HCT116 (cell line): Measurements from ENCODE around the gene TMEM121B. TPM values are rescaled to one million over a fixed set of nuclear protein-coding genes. Genes with fewer than 3 reads are reported as not detected.

ENCODE experiments used
- ATAC-seq: fragments of 200-7000 bp; cut with Tn5 transposase; 2 replicates; pipeline ENCODE4 v1.9.1; 2020; ENCODE audit warnings: mild to moderate bottlenecking, moderate library complexity
- BruUV-seq: library from RNA; stranded (reverse); fragments of 400-500 nt; replicated peaks from 2 replicates; lab custom pipeline; 2021; lab: Mats Ljungman, UMichigan
- CTCF ChIA-PET: fragments of 300-600 bp; sonication (Branson Sonifier 250); formaldehyde crosslinking; loops from one replicate; lab custom pipeline; 2021; ENCODE audit warnings: antibody characterized with exemption; lab: Charles Lee
- POLR2A ChIA-PET: fragments of 300-600, 350-600 bp; sonication (Branson Sonifier 250); formaldehyde crosslinking; loops from one replicate; lab custom pipeline; 2021; ENCODE audit warnings: antibody characterized with exemption; lab: Charles Lee
- RAD21 ChIA-PET, 2 experiments: fragments of 300-600 bp; sonication (Branson Sonifier 250); formaldehyde crosslinking; loops; one replicate each; lab custom pipeline; 2023; ENCODE audit warnings: low total read pairs in 2 of 2; ENCODE audit not compliant: uncharacterized antibody in 2 of 2, unreplicated experiment in 2 of 2, low non-redundant PET in 1 of 2; lab: Charles Lee
- DNase-seq: peaks from one replicate; pipeline ENCODE4 v3.0.0-alpha.2; 2010; ENCODE audit warnings: low read depth, low spot score
- H2AFZ ChIP-seq: fragments of 200-600 bp; shearing (Covaris generic), sonication (generic); 2 replicates; pipeline ENCODE4 v1.6.1; 2017; ENCODE audit warnings: low read depth, mixed run types, mixed read lengths, antibody characterized with exemption, low read length; ENCODE audit not compliant: poor library complexity, severe bottlenecking
- H3K27ac ChIP-seq: 2 replicates; pipeline ENCODE4 v1.5.1; 2012; ENCODE audit warnings: low read depth, low read length
- H3K27me3 ChIP-seq: fragments of 200-600 bp; sonication (generic); 2 replicates; pipeline ENCODE4 v1.6.1; 2016; ENCODE audit warnings: mixed run types, low read length, mixed read lengths; ENCODE audit not compliant: insufficient read depth
- H3K36me3 ChIP-seq, 2 experiments: fragments of 200-500 bp in 1 of 2; fragments of 200-600 bp in 1 of 2; sonication (Bioruptor generic) in 1 of 2; sonication (generic) in 1 of 2; 2 replicates each; pipeline versions ENCODE4 v1.5.1 to v1.6.1; 2014 to 2016; ENCODE audit warnings: low read length in 2 of 2, inconsistent platforms in 1 of 2, mixed read lengths in 1 of 2, mixed run types in 1 of 2; ENCODE audit not compliant: insufficient read depth in 2 of 2, control insufficient read depth in 1 of 2
- H3K4me1 ChIP-seq, 2 experiments: fragments of 200-600 bp in 1 of 2; sonication (generic) in 1 of 2; 2 replicates each; pipeline versions ENCODE4 v1.5.1 to v1.6.1; 2012 to 2017; ENCODE audit warnings: low read length in 2 of 2, inconsistent platforms in 1 of 2, mild to moderate bottlenecking in 1 of 2, mixed read lengths in 1 of 2, mixed run types in 1 of 2, moderate library complexity in 1 of 2; ENCODE audit not compliant: insufficient read depth in 2 of 2, control insufficient read depth in 1 of 2
- H3K4me2 ChIP-seq: fragments of 200-600 bp; sonication (generic); 2 replicates; pipeline ENCODE4 v1.6.1; 2017; ENCODE audit warnings: mixed run types, low read length, mixed read lengths
- H3K4me3 ChIP-seq, 2 experiments: fragments of 200-600 bp in 1 of 2; sonication (generic) in 1 of 2; replicated peaks in 1 of 2; 2 replicates each; pipeline ENCODE4 v1.5.1; 2011 to 2016; ENCODE audit warnings: low read length in 2 of 2, control low read depth in 1 of 2, low read depth in 1 of 2, mild to moderate bottlenecking in 1 of 2, mixed read lengths in 1 of 2, mixed run types in 1 of 2
- H3K79me2 ChIP-seq: fragments of 200-600 bp; sonication (generic); 2 replicates; pipeline ENCODE4 v1.6.1; 2017; ENCODE audit warnings: mild to moderate bottlenecking, mixed run types, low read length, moderate library complexity, mixed read lengths; ENCODE audit not compliant: insufficient read depth
- H3K9ac ChIP-seq: fragments of 200-600 bp; sonication (generic); 2 replicates; pipeline ENCODE4 v1.6.1; 2016; ENCODE audit warnings: low read length, mixed read lengths
- H3K9me2 ChIP-seq: fragments of 200-600 bp; sonication (generic), shearing (Covaris generic); 2 replicates; pipeline ENCODE4 v1.6.1; 2017; ENCODE audit warnings: mixed run types, mild to moderate bottlenecking, moderate library complexity; ENCODE audit not compliant: insufficient read depth
- H3K9me3 ChIP-seq, 2 experiments: fragments of 200-500 bp in 1 of 2; fragments of 200-600 bp in 1 of 2; sonication (Bioruptor generic) in 1 of 2; sonication (generic) in 1 of 2; 2 replicates each; pipeline ENCODE4 v1.6.1; 2014 to 2017; ENCODE audit warnings: low read length in 2 of 2, mixed read lengths in 2 of 2, inconsistent platforms in 1 of 2, low read depth in 1 of 2, mild to moderate bottlenecking in 1 of 2, mixed run types in 1 of 2, moderate library complexity in 1 of 2; ENCODE audit not compliant: control insufficient read depth in 1 of 2, insufficient read depth in 1 of 2
- H4K20me1 ChIP-seq: fragments of 200-600 bp; sonication (generic), shearing (Covaris generic); 2 replicates; pipeline ENCODE4 v1.6.1; 2017; ENCODE audit warnings: mixed run types, mild to moderate bottlenecking, moderate library complexity; ENCODE audit not compliant: insufficient read depth
- ATF3 ChIP-seq: IDR thresholded peaks from 2 replicates; pipeline ENCODE4 v1.6.1; 2012
- CBX3 ChIP-seq: IDR thresholded peaks from 2 replicates; pipeline ENCODE4 v1.6.1; 2012; ENCODE audit warnings: low read depth
- CEBPB ChIP-seq: IDR thresholded peaks from 2 replicates; pipeline ENCODE4 v1.6.1; 2012; ENCODE audit warnings: low read depth
- CTCF ChIP-seq, 3 experiments: fragments of 200-600 bp in 1 of 3; sonication (generic) in 1 of 3; IDR thresholded peaks in 2 of 3; conservative IDR thresholded peaks in 1 of 3; 2 replicates each; pipeline ENCODE4 v1.5.1; 2012 to 2017; ENCODE audit warnings: low read depth in 2 of 3, low read length in 2 of 3, antibody characterized with exemption in 1 of 3, borderline replicate concordance in 1 of 3, control low read depth in 1 of 3, mild to moderate bottlenecking in 1 of 3, mixed read lengths in 1 of 3, mixed run types in 1 of 3, moderate library complexity in 1 of 3; ENCODE audit not compliant: insufficient read depth in 1 of 3
- EGR1 ChIP-seq: IDR thresholded peaks from 2 replicates; pipeline ENCODE4 v1.6.1; 2012; ENCODE audit warnings: low read depth
- ELF1 ChIP-seq: IDR thresholded peaks from 2 replicates; pipeline ENCODE4 v1.6.1; 2012; ENCODE audit warnings: low read depth, borderline replicate concordance
- EZH2 ChIP-seq: fragments of 200-600 bp; sonication (generic); IDR thresholded peaks from 2 replicates; pipeline ENCODE4 v1.6.1; 2017; ENCODE audit warnings: antibody characterized with exemption, mixed run types
- EZH2phosphoT487 ChIP-seq: fragments of 200-600 bp; IDR thresholded peaks from 2 replicates; pipeline ENCODE4 v1.6.1; 2018; ENCODE audit warnings: antibody characterized with exemption, borderline replicate concordance
- FOSL1 ChIP-seq: IDR thresholded peaks from 2 replicates; pipeline ENCODE4 v1.6.1; 2012; ENCODE audit warnings: low read depth
- JUND ChIP-seq: IDR thresholded peaks from 2 replicates; pipeline ENCODE4 v1.6.1; 2012
- POLR2AphosphoS5 ChIP-seq: IDR thresholded peaks from 2 replicates; pipeline ENCODE4 v1.6.1; 2011; ENCODE audit warnings: mild to moderate bottlenecking, low read depth, low read length, moderate library complexity
- RAD21 ChIP-seq: IDR thresholded peaks from 2 replicates; pipeline ENCODE4 v1.6.1; 2012; ENCODE audit warnings: low read depth, mild to moderate bottlenecking
- SIN3A ChIP-seq: IDR thresholded peaks from 2 replicates; pipeline ENCODE4 v1.6.1; 2012; ENCODE audit warnings: low read depth
- SP1 ChIP-seq: IDR thresholded peaks from 2 replicates; pipeline ENCODE4 v1.6.1; 2012; ENCODE audit warnings: low read depth
- SRF ChIP-seq: IDR thresholded peaks from 2 replicates; pipeline ENCODE4 v1.6.1; 2012; ENCODE audit warnings: low read depth
- TCF7L2 ChIP-seq: IDR thresholded peaks from 2 replicates; pipeline ENCODE4 v1.7.0; 2011; ENCODE audit warnings: borderline replicate concordance, inconsistent platforms; ENCODE audit not compliant: insufficient read depth, insufficient read length; ENCODE audit errors: extremely low read depth
- ZFX ChIP-seq: fragments of 450-650 bp; IDR thresholded peaks from 2 replicates; pipeline ENCODE4 v1.6.1; 2017
- ZNF274 ChIP-seq: fragments of 200-500 bp; sonication (Bioruptor generic); IDR thresholded peaks from 2 replicates; pipeline ENCODE4 v1.6.1; 2014; ENCODE audit warnings: mild to moderate bottlenecking, low read depth, low read length, inconsistent platforms
- intact Hi-C: fragments of 100-400 bp; cut with micrococcal nuclease; formaldehyde crosslinking; loops from 2 replicates; pipeline ENCODE4 v1.10.0; 2022
- total RNA-seq: library from RNA; stranded (reverse); gene quantifications from one replicate; pipeline ENCODE4 v1.2.1, GENCODE V29; 2021; ENCODE audit not compliant: unreplicated experiment

Gene TMEM121B
- total RNA-seq, 1 experiment from 2014 or later, result 0.57 TPM

GRCh38 chr22:17132112-17132511, 11.0 kb upstream of the TMEM121B start:
- Histone ChIP-seq H3K4me2 (no peak overlapping the region), H3K79me2 (no peaks in the 10 kb centered on the region), H3K9ac (no peak overlapping the region), H3K4me1 (0 out of 4 replicates have a peak, but pooled peaks cover 0 to 3% of the 10 kb centered on the region in 2 experiments), H3K27me3 (no peaks in the 10 kb centered on the region), H3K9me3 (no peaks in the 10 kb centered on the region), H3K36me3 (no peaks in the 10 kb centered on the region), H3K4me3 (no peak overlapping the region), H2AFZ (no peak overlapping the region), H3K9me2 (no peaks in the 10 kb centered on the region), H3K27ac (no peak overlapping the region), H4K20me1 (no peaks in the 10 kb centered on the region)
- TF ChIP-seq TCF7L2, result no peak
- no peak for TF ChIP-seq CTCF (IDR thresholded peaks at IDR 0.05 in 2 of 3, conservative IDR thresholded peaks at IDR 0.05 in 1 of 3; ENCODE audit: borderline replicate concordance in 1 of 3, insufficient read depth in 1 of 3, low read depth in 2 of 3, low read length in 2 of 3)
- no peak for TF ChIP-seq SRF
- TF ChIP-seq FOSL1, result no peak
- TF ChIP-seq POLR2AphosphoS5, result no peak
- TF ChIP-seq SIN3A, result no peak
- TF ChIP-seq EGR1, result no peak
- TF ChIP-seq EZH2phosphoT487, result no peak
- no peak for TF ChIP-seq ELF1
- no peak for TF ChIP-seq EZH2
- TF ChIP-seq JUND, result no peak
- no peak for TF ChIP-seq ZNF274
- TF ChIP-seq ATF3, result no peak
- TF ChIP-seq SP1, result no peak
- TF ChIP-seq CEBPB, result no peak
- TF ChIP-seq RAD21, result no peak
- TF ChIP-seq ZFX, result no peak
- no peak for TF ChIP-seq CBX3
- no peak for ATAC-seq
- ChIA-PET CTCF (interaction anchor here (1.1 kb wide), 1 partner anchor 39 kb away, joined by 5 read pairs; no protein-coding TSS in a partner anchor), POLR2A (no interaction called here), RAD21 (no interaction called here)
- intact Hi-C loops, result no loop called here
- no peak for DNase-seq
- BruUV-seq, result no TSS peak
